ENCODE measurements around the gene COPE.
"Not testable (repeated sequence)": the region's sequence is repeated elsewhere in the genome, so short reads cannot be mapped to it uniquely, and the experiment has no call there.

The COPE gene

GRCh38 chr19:18906605-18907519 lies 12.3 kb downstream of the COPE start:
- DNase-seq: no peak

DNA sequence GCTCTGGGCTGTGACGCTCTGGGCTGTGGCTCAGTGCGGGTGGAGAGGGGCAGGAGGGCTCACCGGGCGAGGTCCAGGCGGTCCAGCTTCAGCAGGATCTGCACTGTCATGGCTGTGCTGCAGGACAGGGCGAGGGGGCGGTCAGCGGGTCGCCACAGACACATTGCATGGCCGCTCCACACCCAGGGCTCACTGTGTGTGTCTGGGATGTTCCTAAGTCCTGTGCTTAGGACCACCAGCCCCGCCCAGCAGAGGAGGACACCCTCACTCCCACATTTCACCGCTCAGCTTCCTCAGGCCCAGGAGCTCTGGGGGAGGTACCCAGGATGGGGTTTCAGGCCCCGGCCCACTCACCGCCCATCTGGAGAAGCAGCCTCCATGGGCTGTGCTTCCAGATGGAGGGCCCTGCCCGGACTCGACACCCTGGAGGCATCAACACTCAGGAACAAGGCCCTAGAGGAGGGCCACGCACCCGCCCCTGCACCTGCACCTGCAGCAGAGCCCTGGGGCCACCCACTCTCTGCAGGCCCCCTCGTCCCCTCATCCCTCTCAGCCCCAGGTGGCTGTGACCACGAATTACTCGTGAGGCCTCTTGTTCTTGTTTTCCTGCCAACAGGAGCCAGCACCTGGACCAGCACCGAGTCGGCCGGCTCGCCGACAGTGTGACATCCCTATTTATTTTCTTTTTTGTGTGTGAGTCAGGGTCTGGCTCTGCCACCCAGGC lies 13.5 kb downstream of the COPE start:
- DNase-seq: no peak

GRCh38 chr19:18905058-18905456 lies 14.1 kb downstream of the COPE start:
- DNase-seq: no peak

DNA sequence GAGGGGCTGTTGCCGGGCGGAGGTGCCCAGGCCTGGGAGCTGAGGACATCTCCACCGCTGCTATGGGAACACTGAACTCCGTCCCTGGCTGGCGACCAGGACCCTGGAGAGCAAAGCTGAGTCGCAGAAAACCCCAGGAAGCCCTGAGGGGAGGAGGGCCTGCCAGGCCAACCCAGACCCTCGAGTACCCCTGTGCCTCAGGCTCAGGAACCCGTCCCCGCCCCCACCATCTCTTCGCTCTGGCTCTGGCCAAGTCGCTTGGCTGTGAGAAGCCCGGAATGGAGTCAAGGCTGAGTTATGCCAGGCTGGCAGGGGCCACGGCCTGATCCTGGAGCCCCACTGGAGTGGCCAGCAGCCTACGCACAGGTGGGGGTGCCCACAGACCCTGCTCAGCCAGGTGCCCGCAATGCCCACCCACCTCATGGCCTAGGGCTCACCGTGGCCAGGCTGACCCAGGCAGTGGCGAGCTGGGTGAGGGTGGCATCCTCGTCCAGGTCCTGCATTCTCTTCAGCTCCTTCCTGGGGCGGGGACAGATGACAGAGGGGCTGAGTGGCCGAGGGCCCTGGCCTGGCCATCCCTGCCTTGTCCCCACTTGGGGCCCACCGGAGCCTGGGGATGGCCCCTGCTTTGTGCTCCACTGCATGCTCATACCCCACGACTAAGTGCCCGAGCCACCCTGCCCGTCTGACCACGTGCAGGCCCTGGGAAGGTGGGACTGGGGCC lies 14.7 kb downstream of the COPE start:
- DNase-seq: no peak

GRCh38 chr19:18903156-18904037 lies 15.8 kb downstream of the COPE start:
- no peak for DNase-seq

DNA sequence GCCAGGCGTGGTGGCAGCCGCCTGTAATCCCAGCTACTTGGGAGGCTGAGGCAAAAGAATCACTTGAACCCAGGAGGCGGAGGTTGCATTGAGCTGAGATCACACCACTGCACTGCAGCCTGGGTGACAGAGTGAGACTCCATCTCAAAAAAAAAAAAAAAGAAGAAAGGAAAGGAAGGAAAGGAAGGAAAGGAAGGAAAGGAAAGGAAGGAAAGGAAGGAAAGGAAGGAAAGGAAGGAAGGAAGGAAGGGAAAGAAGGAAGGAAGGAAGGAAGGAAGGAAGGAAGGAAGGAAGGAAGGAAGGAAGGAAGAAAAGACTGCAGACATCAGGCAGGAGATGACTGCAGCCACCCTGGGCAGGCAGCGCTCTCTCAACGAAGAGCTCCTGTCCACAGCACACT lies 16.7 kb downstream of the COPE start:
- DNase-seq: not testable (repeated sequence)

GRCh38 chr19:18901491-18901890 lies 17.7 kb downstream of the COPE start:
- no peak for DNase-seq

DNA sequence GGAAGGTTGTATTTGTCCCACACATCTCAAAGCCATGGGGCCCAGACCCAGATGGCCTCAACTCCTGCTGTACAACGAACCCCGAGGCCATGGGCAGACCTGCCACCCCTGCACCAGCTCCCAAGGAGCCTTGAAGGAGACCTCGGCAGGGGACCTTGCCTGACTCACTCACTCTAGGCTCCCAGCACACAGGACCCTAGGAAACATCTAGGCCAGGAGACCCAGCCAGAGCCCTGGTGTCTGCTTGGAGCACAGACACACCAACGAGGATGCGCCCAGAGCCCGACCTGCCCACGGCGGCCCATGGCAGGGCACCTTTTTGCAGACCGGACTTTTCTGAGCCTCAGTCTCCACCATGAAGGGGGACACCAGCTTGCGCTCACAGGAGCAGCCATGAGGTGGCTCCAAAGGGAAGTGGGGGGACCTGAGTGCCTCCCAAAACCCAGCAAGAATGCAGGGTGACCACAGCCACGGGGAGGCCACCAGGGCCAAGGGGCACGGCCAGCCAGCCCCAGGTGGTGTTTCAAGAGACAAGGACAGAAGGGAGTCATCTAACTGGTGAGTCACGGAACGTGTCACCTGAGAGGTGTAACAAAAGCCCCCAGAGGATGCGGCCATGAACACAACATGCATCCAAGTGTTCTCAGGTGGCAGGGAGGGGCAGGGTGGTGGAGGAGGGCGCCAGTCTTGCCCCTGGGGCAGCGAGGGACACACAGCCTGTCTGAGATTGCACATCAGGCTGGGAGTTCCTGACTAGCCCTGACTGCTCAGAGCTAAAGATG lies 18.3 kb downstream of the COPE start:
- DNase-seq: no peak

DNA sequence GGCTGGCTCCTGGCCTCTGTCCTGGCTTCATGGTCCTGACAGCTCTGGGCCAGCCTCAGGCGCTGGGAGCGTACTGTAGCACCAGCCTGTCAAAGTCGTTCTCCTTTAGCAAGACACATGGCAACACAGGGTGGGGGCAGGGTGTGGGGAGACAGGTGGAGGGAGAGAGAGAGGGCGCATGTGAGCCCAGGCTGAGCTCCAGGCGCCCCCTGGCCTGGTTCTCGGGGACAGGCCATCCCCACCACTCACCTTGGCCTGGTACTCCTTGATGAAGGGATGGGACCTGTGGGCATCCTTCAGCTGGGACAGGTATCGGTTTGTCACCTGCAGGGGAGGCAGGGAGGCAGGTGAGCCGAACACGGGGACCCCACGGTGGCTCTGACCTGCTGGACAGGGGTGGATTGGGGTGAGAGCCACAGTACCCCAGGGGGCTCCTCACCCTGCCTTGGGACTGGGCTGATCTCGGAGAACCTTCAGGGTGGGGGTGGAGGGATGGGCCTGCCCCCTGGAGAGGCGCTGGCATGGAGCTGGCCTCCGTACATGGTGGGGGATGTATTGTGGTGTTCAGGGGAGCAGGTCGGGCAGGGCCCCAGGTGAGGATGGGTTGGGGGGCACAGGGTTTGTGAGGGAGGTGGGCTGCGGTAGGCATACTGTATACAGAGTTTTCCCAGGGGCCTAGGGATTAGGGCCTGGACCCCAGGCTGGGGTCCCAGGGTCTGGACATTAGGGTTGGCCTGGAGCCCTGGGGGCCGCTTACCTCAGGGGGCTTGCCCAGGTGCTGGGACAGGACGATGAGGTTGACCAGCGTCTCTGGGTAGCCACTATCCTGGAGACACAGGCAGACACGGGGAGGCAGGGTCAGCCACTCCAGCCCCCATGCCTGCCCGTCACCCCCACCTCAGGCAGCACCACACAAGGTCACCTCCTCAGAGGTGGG lies 19.3 kb downstream of the COPE start:
- DNase-seq: no peak

GRCh38 chr19:18898607-18899408 lies 20.4 kb downstream of the COPE start:
- DNase-seq: no peak

- DNase-seq: no peak
These were observed 21.0 kb downstream of the COPE start for GRCh38 chr19:18898081-18898606.

- no peak for DNase-seq
These were observed 21.8 kb downstream of the COPE start for GRCh38 chr19:18897094-18898029.

DNA sequence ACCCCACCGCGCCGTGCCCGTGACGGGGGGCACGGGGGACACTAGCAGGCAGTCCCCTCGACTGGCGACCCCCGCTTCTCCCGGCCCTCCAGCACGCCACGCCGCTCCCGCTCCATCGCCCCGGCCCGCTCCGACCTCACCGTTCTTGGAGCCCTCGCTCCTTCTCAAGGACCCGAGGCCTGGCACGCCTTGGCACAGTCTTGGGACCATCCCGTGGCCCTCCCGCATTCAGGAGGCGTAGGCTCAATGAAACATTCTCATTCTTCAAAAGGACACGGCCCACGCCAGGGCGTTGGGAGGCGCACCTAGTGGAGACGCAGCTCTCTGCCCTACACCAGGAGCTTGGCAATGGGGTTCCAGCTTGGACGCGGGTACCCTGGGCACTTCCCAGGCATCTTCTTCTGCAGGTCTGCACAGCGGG lies 22.8 kb downstream of the COPE start:
- no peak for DNase-seq

DNA sequence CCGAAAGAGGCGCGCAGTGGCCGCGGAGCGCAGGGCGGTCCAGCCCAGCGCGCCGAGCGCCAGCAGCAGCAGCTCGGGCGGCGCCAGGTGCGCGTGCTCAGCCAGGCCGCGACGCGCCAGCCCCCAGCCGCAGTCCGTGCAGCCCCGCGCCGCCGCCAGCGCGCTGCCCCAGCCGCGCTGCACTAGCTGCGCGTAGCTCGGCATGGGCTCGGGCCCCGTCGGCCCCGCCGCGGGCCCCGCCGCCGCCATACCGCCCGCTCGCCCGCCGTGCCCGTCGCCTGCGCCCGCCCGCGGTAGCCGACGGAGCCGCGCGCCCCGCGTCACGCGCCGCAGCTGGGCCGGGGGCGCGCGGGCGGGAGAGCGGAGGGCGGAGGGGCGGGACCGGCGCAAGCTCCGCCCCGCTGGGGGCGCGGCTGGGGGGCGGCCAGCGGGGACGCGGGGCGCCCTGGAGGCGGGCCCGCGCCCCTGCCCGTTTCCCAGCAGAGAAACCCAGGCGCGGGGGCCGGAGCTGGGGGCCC lies 23.3 kb downstream of the COPE start, which contains the start of gene CERS1:
TSS of gene CERS1 (minus strand) at position 335 of the 518 bp plus-strand sequence. CDS start at position 249, 86 bp downstream.
- no peak for DNase-seq

DNA sequence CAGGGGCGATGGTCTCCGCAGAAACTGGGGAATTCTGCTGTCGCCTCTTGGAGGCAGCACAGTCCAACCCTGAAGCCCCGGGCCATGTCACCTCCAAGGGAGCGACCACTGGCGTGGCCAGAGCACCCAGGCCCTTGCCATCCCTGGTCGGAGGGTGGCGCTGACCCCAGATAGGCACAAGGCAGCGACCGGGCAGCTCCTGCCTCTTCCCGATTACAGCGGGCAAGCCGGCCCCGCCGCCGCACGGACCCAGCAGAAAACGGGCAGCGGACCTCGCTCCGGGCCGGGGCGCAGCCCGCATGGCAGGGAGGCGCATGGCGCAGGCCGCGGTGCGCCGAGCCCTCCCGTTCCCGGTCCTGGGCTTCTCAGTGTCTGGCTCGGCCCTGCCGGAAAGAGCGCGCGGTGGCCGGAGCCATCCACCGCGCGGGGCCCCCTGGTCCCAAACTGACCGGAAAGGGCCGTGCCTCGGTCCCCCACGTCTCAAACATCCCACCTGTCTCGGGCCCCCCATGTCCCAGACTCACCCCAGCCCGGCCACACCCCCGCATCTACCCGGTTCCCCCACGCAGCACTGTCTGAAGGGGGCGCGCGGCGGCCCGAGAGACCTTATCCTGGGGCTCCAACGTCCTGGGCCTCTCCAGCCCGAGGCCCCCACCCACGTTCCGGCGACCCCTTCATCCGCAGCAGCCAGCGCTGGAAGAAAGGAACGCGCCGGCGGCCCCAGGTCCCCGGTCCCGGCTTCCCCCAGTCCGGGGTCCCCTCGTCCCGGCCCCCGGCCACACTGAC lies 24.0 kb downstream of the COPE start:
- DNase-seq: peak; percentile 21

GRCh38 chr19:18894254-18895037 lies 24.7 kb downstream of the COPE start:
- DNase-seq: peak; percentile 36

Measured in fibroblast of upper back skin (primary cell).